Activated gamma-delta T cell treated with anti-CD3 and anti-CD28 coated beads, Interleukin-2, amount 50 U/mL, for 16 hours (primary cell): ENCODE data around the gene RHEX.
"Not testable (repeated sequence)": the region's sequence is repeated elsewhere in the genome, so short reads cannot be mapped to it uniquely, and the experiment has no call there.

Experiments
- DNase-seq: peaks from one replicate; pipeline ENCODE4 v3.0.0-alpha.2; 2020; ENCODE audit warnings: low read depth

RHEX gene

GRCh38 chr1:206058927-206059292, 5.9 kb downstream of the RHEX start:
- DNase-seq: no peak

- no peak for DNase-seq
These were observed 6.5 kb downstream of the RHEX start for GRCh38 chr1:206059355-206059915.

DNA sequence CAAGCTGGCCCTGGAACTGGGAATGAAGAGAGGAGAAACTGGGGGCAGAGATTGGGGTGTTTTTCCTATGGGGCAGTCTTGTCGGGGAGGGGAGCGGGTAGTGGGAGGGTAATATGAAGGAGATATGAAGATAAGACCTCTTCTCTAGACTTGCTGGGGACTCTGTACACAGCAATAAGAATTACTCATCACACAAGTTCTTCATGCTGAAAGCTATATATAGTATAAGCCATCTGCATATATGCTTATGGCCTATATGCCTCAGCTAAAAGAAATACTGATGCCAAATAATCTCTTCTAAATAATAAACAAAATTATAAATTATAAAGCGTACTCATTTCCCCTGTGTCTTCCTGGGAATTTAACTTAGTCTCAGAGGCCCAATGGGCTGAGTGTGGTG, 7.9 kb downstream of the RHEX start:
- no peak for DNase-seq

DNA sequence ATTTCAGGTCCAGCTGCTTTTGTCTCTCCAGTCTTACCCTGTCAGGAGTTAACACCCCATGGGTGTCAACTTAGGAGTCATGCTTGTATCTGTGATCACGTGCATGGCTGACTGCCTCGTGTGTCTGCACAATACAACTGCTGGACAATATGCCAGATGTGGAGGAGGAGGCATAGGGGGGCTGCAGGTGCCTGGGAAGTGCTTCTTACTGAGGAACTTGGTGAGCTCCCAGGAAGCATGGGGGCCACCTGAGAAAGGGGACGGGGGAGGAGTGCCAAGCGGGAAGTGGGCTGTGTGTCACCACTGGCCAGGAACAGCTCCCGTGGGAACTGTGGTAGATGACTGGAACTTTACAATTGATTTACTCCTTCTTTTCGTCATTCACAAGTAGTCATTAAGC, 9.5 kb downstream of the RHEX start:
- DNase-seq: no peak

DNA sequence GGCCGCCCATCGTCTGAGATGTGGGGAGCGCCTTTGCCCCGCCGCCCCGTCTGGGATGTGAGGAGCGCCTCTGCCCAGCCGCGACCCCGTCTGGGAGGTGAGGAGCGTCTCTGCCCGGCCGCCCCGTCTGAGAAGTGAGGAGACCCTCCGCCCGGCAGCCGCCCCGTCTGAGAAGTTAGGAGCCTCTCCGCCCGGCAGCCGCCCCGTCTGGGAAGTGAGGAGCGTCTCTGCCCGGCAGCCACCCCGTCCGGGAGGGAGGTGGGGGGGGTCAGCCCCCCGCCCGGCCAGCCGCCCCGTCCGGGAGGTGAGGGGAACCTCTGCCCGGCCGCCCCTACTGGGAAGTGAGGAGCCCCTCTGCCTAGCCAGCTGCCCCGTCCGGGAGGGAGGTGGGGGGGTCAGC, 11.0 kb downstream of the RHEX start:
- DNase-seq: not testable (repeated sequence)

GRCh38 chr1:206064501-206064900, 11.5 kb downstream of the RHEX start:
- DNase-seq: not testable (repeated sequence)

GRCh38 chr1:206065547-206066145, 12.7 kb downstream of the RHEX start:
- no peak for DNase-seq

GRCh38 chr1:206066479-206067171, 13.7 kb downstream of the RHEX start:
- no peak for DNase-seq

DNA sequence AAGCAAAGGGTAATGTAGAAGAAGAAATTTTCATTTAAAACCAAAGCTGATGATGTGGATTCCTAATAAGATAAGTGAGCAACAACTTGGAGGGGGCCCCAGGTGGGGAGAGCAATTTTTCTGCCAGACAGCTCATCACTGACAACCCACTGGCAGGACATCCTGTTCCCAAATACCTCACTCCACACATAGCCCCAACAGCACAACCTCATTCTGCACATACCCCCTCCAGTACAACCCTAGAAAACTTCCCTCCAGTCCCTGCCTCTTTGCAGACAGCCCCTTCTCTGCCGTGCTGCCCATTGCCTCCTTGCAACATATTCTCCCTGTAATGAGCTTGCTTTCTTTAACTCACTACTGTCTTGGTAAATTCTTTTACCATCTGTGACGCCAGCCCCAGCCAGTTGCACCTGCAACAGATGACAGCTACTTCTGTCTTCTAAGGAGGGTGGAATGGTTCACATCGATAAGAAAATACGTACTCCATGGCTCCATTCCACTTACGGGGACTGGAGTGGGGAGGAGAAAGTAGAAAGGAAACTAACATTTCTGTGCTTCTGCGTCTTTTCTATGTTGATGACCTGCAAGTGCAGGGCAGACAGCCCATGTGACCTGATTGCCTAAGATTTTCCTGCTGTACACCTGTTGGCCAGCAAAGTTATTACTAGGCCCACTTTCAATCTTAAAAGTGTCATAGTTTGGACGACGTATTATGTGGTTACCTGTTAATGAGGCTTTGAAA, 14.7 kb downstream of the RHEX start:
- no peak for DNase-seq

DNA sequence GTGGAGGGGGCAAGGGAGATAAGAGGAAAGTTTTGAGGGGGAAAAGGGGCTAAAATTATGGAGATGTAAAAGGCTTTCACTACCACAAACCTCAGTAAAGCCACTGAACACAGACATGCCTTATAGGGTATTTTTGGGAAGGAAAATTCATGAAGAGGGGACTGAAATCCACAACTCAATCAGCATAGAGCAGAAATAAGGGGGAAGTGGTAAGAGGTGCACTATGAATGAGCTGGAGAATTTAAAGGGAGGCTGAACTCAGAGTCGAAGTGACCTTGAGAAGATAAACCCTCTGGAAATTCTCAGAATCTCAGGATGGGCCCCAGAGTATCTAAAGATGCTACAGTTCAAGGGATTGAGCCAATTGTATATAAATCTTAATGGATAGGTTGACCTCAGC, 15.3 kb downstream of the RHEX start:
- DNase-seq: no peak

GRCh38 chr1:206070627-206071304, 17.8 kb downstream of the RHEX start:
- no peak for DNase-seq

DNA sequence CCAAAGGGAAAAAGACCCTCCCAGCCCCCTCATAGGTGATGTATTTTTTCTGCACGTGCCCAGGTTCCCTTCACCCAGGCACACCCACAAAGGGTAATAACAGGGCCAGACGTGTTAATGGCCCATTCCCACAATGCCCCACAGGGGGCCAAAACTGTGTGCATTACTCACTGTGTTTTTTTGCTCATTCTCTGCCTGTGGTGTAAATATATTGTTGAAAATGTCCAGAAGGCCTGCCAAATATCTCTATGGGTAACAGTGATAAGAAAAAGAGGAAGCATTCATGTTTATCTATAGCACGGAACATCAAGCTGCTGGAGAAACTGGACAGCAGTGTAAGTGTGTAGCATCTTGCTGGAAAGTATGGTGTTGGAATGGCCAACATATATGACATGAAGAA, 21.9 kb downstream of the RHEX start:
- DNase-seq: no peak

- DNase-seq: no peak
These were observed 23.1 kb downstream of the RHEX start for GRCh38 chr1:206075786-206076755.

DNA sequence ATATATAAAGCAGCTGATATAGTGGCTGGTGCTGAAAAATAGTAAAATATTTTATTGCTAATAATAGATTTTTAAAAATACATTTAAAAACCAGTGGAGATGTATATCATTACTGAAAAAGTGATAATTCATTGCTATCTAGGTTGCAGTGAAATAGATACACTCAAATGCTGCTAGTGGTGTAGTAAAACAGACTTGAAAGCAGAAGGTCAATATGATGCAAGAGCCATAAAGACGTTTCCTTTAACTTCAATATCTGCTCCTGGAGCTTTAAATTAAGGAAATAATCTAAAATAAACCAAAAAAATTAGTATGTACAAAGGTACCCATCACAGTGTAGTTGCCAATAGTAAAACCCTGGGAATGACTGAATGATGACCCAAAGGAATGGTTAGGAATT, 26.2 kb downstream of the RHEX start:
- no peak for DNase-seq

- DNase-seq: no peak
These were observed 27.2 kb downstream of the RHEX start for GRCh38 chr1:206080026-206080820.

- no peak for DNase-seq
These were observed 28.9 kb downstream of the RHEX start for GRCh38 chr1:206081856-206082255.

- no peak for DNase-seq
These were observed 30.1 kb downstream of the RHEX start for GRCh38 chr1:206082831-206083695.

- no peak for DNase-seq
These were observed 30.8 kb downstream of the RHEX start for GRCh38 chr1:206083750-206084149.

DNA sequence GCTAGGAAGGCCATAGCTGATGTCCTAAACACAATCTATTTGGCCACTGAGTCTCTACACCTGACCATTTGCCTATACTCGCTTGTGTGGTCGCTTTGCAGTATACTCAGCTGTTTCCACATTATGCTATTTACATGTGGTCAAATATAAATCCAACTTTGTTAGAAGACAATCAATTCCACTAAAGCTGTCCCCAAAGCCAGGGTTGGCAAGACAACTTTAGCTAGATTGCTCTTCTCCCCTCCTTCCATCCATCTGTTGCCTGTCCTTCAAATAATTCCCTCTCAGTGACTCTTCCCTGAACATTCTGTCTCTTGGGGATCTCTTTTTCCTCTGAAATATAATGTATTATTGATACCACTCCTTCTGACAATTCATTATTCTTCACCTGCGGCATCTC, 34.1 kb downstream of the RHEX start:
- no peak for DNase-seq

GRCh38 chr1:206089341-206089740, 36.4 kb downstream of the RHEX start:
- DNase-seq: no peak
